Astrocyte of the spinal cord (primary cell): ENCODE results near the gene TMEM245.

ENCODE experiments used
- DNase-seq: peaks from one replicate; pipeline ENCODE4 v3.0.0; 2011; ENCODE audit warnings: low read depth, low spot score
- H3K4me3 ChIP-seq: 2 replicates; pipeline ENCODE4 v1.5.1; 2011; ENCODE audit warnings: low read depth, mild to moderate bottlenecking, low read length, moderate library complexity
- CTCF ChIP-seq: IDR thresholded peaks from 2 replicates; pipeline ENCODE4 v1.5.1; 2012; ENCODE audit warnings: low read depth, mild to moderate bottlenecking, low read length, inconsistent platforms
- in situ Hi-C: cut with HindIII; loops from 2 replicates; pipeline ENCODE4 v1.10.0; 2017; ENCODE audit warnings: low sequenced_read_pairs

The TMEM245 gene

GRCh38 chr9:109020113-109020512, 99.6 kb downstream of the TMEM245 start:
- no peak for TF ChIP-seq CTCF
- no peak for DNase-seq
- no peak overlapping the region for H3K4me3 ChIP-seq
- in situ Hi-C loops = no loop called here

GRCh38 chr9:109019420-109019819, 100.3 kb downstream of the TMEM245 start:
- in situ Hi-C loops = no loop called here
- TF ChIP-seq CTCF = no peak
- no peak for DNase-seq
- H3K4me3 ChIP-seq = no peak overlapping the region

- H3K4me3 ChIP-seq = no peak overlapping the region
- in situ Hi-C loops = no loop called here
- no peak for DNase-seq
- no peak for TF ChIP-seq CTCF
Measured at GRCh38 chr9:109017493-109017892, 102.3 kb downstream of the TMEM245 start.

GRCh38 chr9:109017061-109017460, 102.7 kb downstream of the TMEM245 start:
- no peak overlapping the region for H3K4me3 ChIP-seq
- no peak for TF ChIP-seq CTCF
- in situ Hi-C loops = no loop called here
- DNase-seq = peak; percentile 23

- H3K4me3 ChIP-seq = no peak overlapping the region
- in situ Hi-C loops = no loop called here
- TF ChIP-seq CTCF = no peak
- no peak for DNase-seq
Measured at GRCh38 chr9:109016132-109016531, 103.6 kb downstream of the TMEM245 start.

GRCh38 chr9:109014608-109015280, 105.0 kb downstream of the TMEM245 start:
- in situ Hi-C loops = no loop called here
- TF ChIP-seq CTCF = no peak
- no peak overlapping the region for H3K4me3 ChIP-seq
- no peak for DNase-seq
